GM23248 (cell line): ENCODE measurements around the gene CHRD. TPM values are rescaled to one million over a fixed set of nuclear protein-coding genes. Genes with fewer than 3 reads are reported as not detected.

ENCODE experiments used
- DNase-seq: peaks from one replicate; pipeline ENCODE4 v3.0.0-alpha.2; 2015
- H2AFZ ChIP-seq: fragments of 200-600 bp; sonication (generic); 2 replicates; pipeline ENCODE4 v1.6.1; 2016; ENCODE audit warnings: antibody characterized with exemption
- H3F3A ChIP-seq: fragments of 200-600 bp; sonication (generic); 2 replicates; pipeline ENCODE4 v1.6.1; 2016; ENCODE audit warnings: mild to moderate bottlenecking, antibody characterized with exemption, mixed run types; ENCODE audit not compliant: insufficient read depth
- H3K27ac ChIP-seq: fragments of 200-600 bp; sonication (generic); 2 replicates; pipeline ENCODE4 v1.5.1; 2016; ENCODE audit warnings: mild to moderate bottlenecking
- H3K27me3 ChIP-seq: fragments of 200-600 bp; sonication (generic); replicated peaks from 2 replicates; pipeline ENCODE4 v1.6.1; 2016; ENCODE audit warnings: mild to moderate bottlenecking; ENCODE audit not compliant: insufficient read depth
- H3K36me3 ChIP-seq: fragments of 200-600 bp; sonication (generic); 2 replicates; pipeline ENCODE4 v1.6.1; 2016; ENCODE audit warnings: low read depth, mild to moderate bottlenecking
- H3K4me1 ChIP-seq: fragments of 200-600 bp; sonication (generic); 2 replicates; pipeline ENCODE4 v1.6.1; 2016; ENCODE audit warnings: mild to moderate bottlenecking; ENCODE audit not compliant: insufficient read depth
- H3K4me2 ChIP-seq: fragments of 200-600 bp; sonication (generic); one replicate; pipeline ENCODE4 v1.6.1; 2016; ENCODE audit warnings: mild to moderate bottlenecking; ENCODE audit not compliant: unreplicated experiment
- H3K4me3 ChIP-seq: fragments of 200-600 bp; sonication (generic); 2 replicates; pipeline ENCODE4 v1.5.1; 2016; ENCODE audit warnings: mild to moderate bottlenecking
- H3K79me2 ChIP-seq: fragments of 200-600 bp; sonication (generic); 2 replicates; pipeline ENCODE4 v1.6.1; 2016; ENCODE audit warnings: mild to moderate bottlenecking; ENCODE audit not compliant: insufficient read depth
- H3K9ac ChIP-seq: fragments of 200-600 bp; sonication (generic); 2 replicates; pipeline ENCODE4 v1.6.1; 2016; ENCODE audit warnings: mild to moderate bottlenecking
- H3K9me2 ChIP-seq: fragments of 200-600 bp; sonication (generic); 2 replicates; pipeline ENCODE4 v1.6.1; 2016; ENCODE audit warnings: mixed run types, mild to moderate bottlenecking, moderate library complexity; ENCODE audit not compliant: insufficient read depth
- H3K9me3 ChIP-seq: fragments of 200-600 bp; sonication (generic); one replicate; pipeline ENCODE4 v1.6.1; 2017; ENCODE audit warnings: low read depth
- H4K20me1 ChIP-seq: fragments of 200-600 bp; sonication (generic); 2 replicates; pipeline ENCODE4 v1.6.0; 2016; ENCODE audit not compliant: insufficient read depth
- EZH2 ChIP-seq: fragments of 200-600 bp; sonication (generic); IDR thresholded peaks from 2 replicates; pipeline ENCODE4 v1.6.1; 2018; ENCODE audit warnings: antibody characterized with exemption, mild to moderate bottlenecking; ENCODE audit not compliant: insufficient read depth, poor library complexity, severe bottlenecking
- EZH2phosphoT487 ChIP-seq: fragments of 200-600 bp; sonication (generic); IDR thresholded peaks from 2 replicates; pipeline ENCODE4 v1.6.1; 2018; ENCODE audit warnings: antibody characterized with exemption, moderate library complexity, mild to moderate bottlenecking, low read depth; ENCODE audit not compliant: insufficient read depth
- WGBS, 2 experiments: methylation state at CpG; one replicate each; pipeline ENCODE4 v1.1.6; 2015 to 2017; ENCODE audit warnings: low lambda C conversion rate in 2 of 2, low coverage in 1 of 2; ENCODE audit errors: missing lambda C conversion rate in 2 of 2; 5-methylcytosine and 5-hydroxymethylcytosine counted together
- in situ Hi-C: fragments of 300-500 bp; cut with MboI; formaldehyde crosslinking; loops from 2 replicates; pipeline ENCODE4 v1.15.0; 2020
- polyA plus RNA-seq: library from polyadenylated mRNA; unstranded; fragments of >200 nt; fragmentation: Nextera tagmentation; extraction: Ambion mirVana; gene quantifications from 2 replicates; pipeline ENCODE4 v1.2.1, GENCODE V29; 2016
- total RNA-seq: library from RNA; depleted of rRNA; stranded (reverse); fragments of >200 nt; shearing (Covaris generic); gene quantifications from 2 replicates; pipeline ENCODE4 v1.2.3, GENCODE V29; 2014

CHRD gene
- total and polyA plus RNA-seq, 2 experiments from 2014 or later = 0.15 to 0.22 TPM

DNA sequence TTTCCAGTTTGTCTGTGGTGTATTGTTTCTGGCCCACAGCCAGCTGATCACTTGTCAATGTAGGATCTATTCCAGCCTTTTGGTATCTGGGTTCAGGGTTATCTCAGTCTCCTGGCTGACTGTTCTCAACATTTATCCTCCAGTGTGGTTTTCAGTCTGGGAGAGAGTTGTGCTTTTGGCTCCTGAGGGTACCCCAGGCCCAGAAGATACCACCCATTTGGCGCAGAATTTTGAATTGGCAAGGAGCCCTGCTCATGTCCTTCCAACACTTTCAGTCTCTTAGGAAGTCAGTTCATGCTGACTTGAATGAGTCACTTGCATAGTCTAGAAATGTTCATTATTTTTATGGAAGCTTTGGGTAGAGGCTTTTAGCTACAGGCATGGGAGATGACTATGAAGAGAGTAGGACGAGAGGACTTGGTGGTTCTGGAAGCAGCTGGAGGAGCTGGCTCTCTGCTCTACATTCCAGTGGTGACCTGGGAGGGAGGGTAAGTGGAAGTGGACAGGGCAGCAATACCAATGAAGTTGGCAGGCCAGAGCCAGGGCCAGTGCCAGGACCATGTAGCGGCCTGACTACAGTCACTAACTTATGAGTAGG is 11.2 kb upstream of the CHRD start:
- DNase-seq = peak; percentile 84
- H3K36me3 ChIP-seq = peaks cover 20% of the 10 kb centered on the region
- 20 to 30% methylated on average over 3 of the region's 3 CpGs for WGBS, 2 experiments
- H3K9me3 ChIP-seq = no peaks in the 10 kb centered on the region
- in situ Hi-C loops = loop anchor here (25.0 kb wide), 1 partner anchor 419 kb away; no protein-coding TSS in a partner anchor
- peak overlapping the region; percentile 15 for H3K4me2 ChIP-seq
- H3K4me1 ChIP-seq = peaks cover 39% of the 10 kb centered on the region
- peaks cover 25% of the 10 kb centered on the region for H3K79me2 ChIP-seq
- no peak overlapping the region for H3K4me3 ChIP-seq
- peak overlapping the region; percentile 61 for H3K27ac ChIP-seq
- H3F3A ChIP-seq = peaks cover 50% of the 10 kb centered on the region
- no peaks in the 10 kb centered on the region for H4K20me1 ChIP-seq
- no peaks in the 10 kb centered on the region for H3K9me2 ChIP-seq
- no peak overlapping the region for H3K9ac ChIP-seq
- H3K27me3 ChIP-seq = no peaks in the 10 kb centered on the region
- no peak for TF ChIP-seq EZH2phosphoT487
- no peak for TF ChIP-seq EZH2
- no peak overlapping the region for H2AFZ ChIP-seq

DNA sequence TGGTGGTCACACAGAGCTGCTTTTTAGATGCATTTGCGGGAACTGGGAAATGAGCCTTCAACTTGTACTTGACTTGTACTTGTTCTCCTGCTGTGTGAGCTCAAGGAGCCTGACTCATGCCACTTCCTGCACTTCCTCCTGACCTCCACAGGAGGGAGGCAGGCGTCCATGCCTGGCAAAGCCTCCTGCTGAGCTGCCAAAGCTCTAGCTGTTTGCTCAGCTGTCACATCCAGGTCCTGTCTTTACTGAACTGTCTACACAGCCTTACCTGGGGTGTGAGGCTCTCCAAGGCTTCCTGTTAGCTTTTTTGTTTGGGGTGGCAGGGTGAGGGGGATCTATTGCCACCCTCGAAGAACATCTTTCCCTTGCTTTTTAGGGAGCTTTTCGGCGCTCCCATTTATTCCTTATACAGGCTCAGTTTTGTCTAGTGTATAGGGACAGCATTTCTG is 8.3 kb upstream of the CHRD start:
- H3K9me2 ChIP-seq = no peaks in the 10 kb centered on the region
- 47 to 48% methylated on average over 5 of the region's 5 CpGs for WGBS, 2 experiments
- no peak overlapping the region for H3K4me2 ChIP-seq
- H3F3A ChIP-seq = peaks cover 38% of the 10 kb centered on the region
- peaks cover under 1% of the 10 kb centered on the region; the same call in 1 of the 2 replicates for H3K27me3 ChIP-seq
- peaks cover 28% of the 10 kb centered on the region for H3K4me1 ChIP-seq
- no peaks in the 10 kb centered on the region for H3K9me3 ChIP-seq
- TF ChIP-seq EZH2phosphoT487 = no peak
- TF ChIP-seq EZH2 = no peak
- no peaks in the 10 kb centered on the region for H4K20me1 ChIP-seq
- H2AFZ ChIP-seq = no peak overlapping the region
- H3K9ac ChIP-seq = no peak overlapping the region
- in situ Hi-C loops = loop anchor here (10.0 to 25.0 kb wide), 2 partner anchors 153 to 416 kb away; no protein-coding TSS in a partner anchor
- no peak overlapping the region for H3K4me3 ChIP-seq
- H3K27ac ChIP-seq = no peak overlapping the region
- H3K79me2 ChIP-seq = no peaks in the 10 kb centered on the region
- peak; percentile 95 for DNase-seq
- peaks cover 11% of the 10 kb centered on the region for H3K36me3 ChIP-seq

DNA sequence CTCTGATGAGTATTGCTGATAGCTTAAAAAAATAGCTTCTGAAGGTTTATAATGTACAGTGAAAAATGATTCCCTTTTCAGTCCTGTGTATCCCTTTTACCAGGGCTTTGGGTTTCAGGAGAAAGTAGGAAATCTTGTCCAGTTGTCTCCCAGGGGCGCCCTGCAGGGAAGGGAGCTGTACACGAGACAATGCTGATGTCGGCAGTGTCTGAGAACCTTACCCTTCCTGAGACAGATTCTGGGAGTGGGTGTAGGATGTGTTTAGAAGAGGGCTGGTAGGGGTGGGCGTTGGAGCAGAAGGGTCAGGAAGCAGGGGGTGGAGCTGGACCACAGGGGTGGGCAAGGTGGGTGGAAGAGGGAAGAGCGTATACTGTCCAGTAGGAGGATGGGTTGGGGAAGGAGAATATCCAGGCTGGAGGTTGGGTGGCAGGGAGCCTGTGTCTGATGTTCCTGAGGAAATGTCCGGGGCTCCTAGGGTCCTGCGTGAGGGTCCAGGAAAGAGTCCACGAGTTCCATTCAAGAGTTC is 7.5 kb upstream of the CHRD start:
- DNase-seq = no peak
- Histone ChIP-seq H3K79me2 (no peaks in the 10 kb centered on the region), H3K4me3 (no peak overlapping the region), H3K9ac (no peak overlapping the region), H3K27me3 (peaks cover 4% of the 10 kb centered on the region; the same call in 1 of the 2 replicates), H3K9me2 (no peaks in the 10 kb centered on the region), H3K36me3 (0 out of 2 replicates have a peak, but pooled peaks cover 3% of the 10 kb centered on the region), H3K4me1 (peaks cover 28% of the 10 kb centered on the region), H3K4me2 (no peak overlapping the region), H2AFZ (no peak overlapping the region), H3K9me3 (no peaks in the 10 kb centered on the region), H3K27ac (no peak overlapping the region), H4K20me1 (no peaks in the 10 kb centered on the region), H3F3A (peaks cover 30% of the 10 kb centered on the region)
- in situ Hi-C loops = loop anchor here (10.0 to 25.0 kb wide), 2 partner anchors 152 to 415 kb away; no protein-coding TSS in a partner anchor
- no peak for TF ChIP-seq EZH2
- no peak for TF ChIP-seq EZH2phosphoT487
- 78 to 79% methylated on average over 8 of the region's 8 CpGs for WGBS, 2 experiments

DNA sequence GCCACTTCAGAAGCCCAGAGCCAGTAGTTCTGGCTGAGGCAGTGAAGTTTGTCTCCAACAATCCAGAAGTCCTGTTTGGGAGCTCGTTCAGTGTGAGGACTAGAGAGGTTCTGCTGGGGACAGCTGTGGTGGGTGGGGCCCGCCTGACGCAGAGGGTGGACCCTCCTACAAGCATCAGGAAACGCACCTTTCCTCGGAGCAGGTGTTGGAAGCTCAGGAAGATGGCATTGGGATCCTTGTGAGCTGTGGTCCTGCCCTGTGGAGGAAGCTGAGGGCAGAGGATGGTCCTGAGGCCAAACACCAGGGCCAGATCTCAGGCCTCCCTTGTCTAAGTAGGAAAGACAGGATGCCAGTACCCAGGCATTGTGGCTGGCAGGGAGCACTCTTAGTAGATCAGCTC is 6.9 kb upstream of the CHRD start:
- WGBS, 2 experiments = 44 to 56% methylated on average over 5 of the region's 5 CpGs
- Histone ChIP-seq H3K9me3 (no peaks in the 10 kb centered on the region), H3K4me3 (no peak overlapping the region), H3F3A (peaks cover 25% of the 10 kb centered on the region), H3K27ac (no peak overlapping the region), H3K9ac (no peak overlapping the region), H3K4me1 (peaks cover 28% of the 10 kb centered on the region), H3K9me2 (no peaks in the 10 kb centered on the region), H3K27me3 (peaks cover 4% of the 10 kb centered on the region; the same call in 1 of the 2 replicates), H3K4me2 (no peak overlapping the region), H4K20me1 (no peaks in the 10 kb centered on the region), H2AFZ (no peak overlapping the region), H3K36me3 (0 out of 2 replicates have a peak, but pooled peaks cover 3% of the 10 kb centered on the region), H3K79me2 (no peaks in the 10 kb centered on the region)
- in situ Hi-C loops = loop anchor here (10.0 to 25.0 kb wide), 2 partner anchors 152 to 414 kb away; no protein-coding TSS in a partner anchor
- TF ChIP-seq EZH2 = no peak
- TF ChIP-seq EZH2phosphoT487 = no peak
- DNase-seq = no peak
